Adrenal gland (tissue), 12 donors: ENCODE data around the gene SLC17A7. TPM values are rescaled to one million over a fixed set of nuclear protein-coding genes. Genes with fewer than 3 reads are reported as not detected.

Source experiments
- DNase-seq, 7 donors: peaks; one replicate each; pipeline ENCODE4 v3.0.0-alpha.2; 2019 to 2020
- H3K27ac ChIP-seq, 5 donors: fragments of 200-600 bp; sonication (generic) in 4 of 5; 1 replicate in 3 of 5; 2 replicates in 2 of 5; pipeline versions ENCODE4 v1.5.1 to v1.8.0; 2016 to 2020; ENCODE audit warnings: mild to moderate bottlenecking in 1 of 5
- H3K27me3 ChIP-seq: fragments of 200-600 bp; 2 replicates; pipeline ENCODE4 v1.8.0; 2021
- H3K36me3 ChIP-seq, 2 donors: fragments of 200-600 bp; replicated peaks in 1 of 2; 1 replicate in 1 of 2; 2 replicates in 1 of 2; pipeline versions ENCODE4 v1.5.1 to v1.8.0; 2018 to 2022
- H3K4me1 ChIP-seq, 2 donors: fragments of 200-600 bp; replicated peaks in 1 of 2; 1 replicate in 1 of 2; 2 replicates in 1 of 2; pipeline versions ENCODE4 v1.5.1 to v1.8.0; 2018 to 2021
- H3K4me3 ChIP-seq, 4 donors: fragments of 200-600 bp; sonication (generic) in 3 of 4; one replicate each; pipeline ENCODE4 v1.5.1; 2016 to 2018
- H3K9me3 ChIP-seq, 3 donors: fragments of 200-600 bp; sonication (generic) in 1 of 3; replicated peaks in 1 of 3; 1 replicate in 2 of 3; 2 replicates in 1 of 3; pipeline versions ENCODE4 v1.5.1 to v1.8.0; 2016 to 2021
- CTCF ChIP-seq, 6 experiments: fragments of 450-650 bp in 4 of 6; fragments of 200-600 bp in 2 of 6; sonication (generic) in 1 of 6; IDR thresholded peaks; 1 replicate in 5 of 6; 2 replicates in 1 of 6; pipeline versions ENCODE4 v1.5.1 to v1.8.0; 2016 to 2021; ENCODE audit warnings: antibody characterized with exemption in 6 of 6, mild to moderate bottlenecking in 2 of 6, moderate library complexity in 1 of 6
- POLR2A ChIP-seq, 2 donors: fragments of 450-650 bp; IDR thresholded peaks; one replicate each; pipeline ENCODE4 v1.6.1; 2017; ENCODE audit warnings: antibody characterized with exemption in 2 of 2, mild to moderate bottlenecking in 2 of 2, moderate library complexity in 1 of 2
- WGBS, 4 donors: extraction: QIAGEN DNeasy Blood & Tissue Kit in 2 of 4; methylation state at CpG; one replicate each; pipeline versions ENCODE4 v1.1.5 to v1.1.7; 2013 to 2017; 5-methylcytosine and 5-hydroxymethylcytosine counted together
- intact Hi-C, 2 donors: fragments of 100-400 bp; cut with DNase I; formaldehyde crosslinking; loops; one replicate each; pipeline versions ENCODE4 v1.14.1 to v1.15.0; 2022 to 2023
- polyA plus RNA-seq, 3 donors: library from polyadenylated mRNA; stranded (reverse); fragments of 200-250 nt in 2 of 3; fragments of 350-450 nt in 1 of 3; fragmentation: Illumina TruSeq in 1 of 3; extraction: RNeasy Lipid Tissue Mini Kit (QIAGEN cat#74804) in 1 of 3; gene quantifications; one replicate each; pipeline ENCODE4 v1.2.3, GENCODE V29; 2013 to 2014
- total RNA-seq, 9 donors: library from RNA; depleted of rRNA in 4 of 9; stranded (reverse); fragments of >200 nt in 4 of 9; fragments of 120-200 nt in 1 of 9; fragmentation: NEBNext Ultra II Directional in 1 of 9; extraction: Animal tissue kit (Norgen Biotek cat#: 25700) in 1 of 9; gene quantifications; one replicate each; pipeline versions ENCODE4 v1.1.0 to v1.2.4, GENCODE V29; 2013 to 2023
- donor health status: healthy with polysubstance abuse.
- donor health status: Bipolar disorder and iron deficiency.
- donor health status: DM: yes; HTN: yes; CAD: no.
- donor health status: DM: no; HTN: no; CAD: no.
- donor health status: DM: no; HTN: no; CAD: no.
- donor health status: DM: yes; HTN: yes; CAD: no.

SLC17A7 gene
- total and polyA plus RNA-seq, 12 donors, result 0.06 to 9.6 (median 1.2) TPM

- Histone ChIP-seq H3K36me3 (peaks cover 0 to 8% of the 10 kb centered on the region in 2 donors), H3K4me1 (no peaks in the 10 kb centered on the region), H3K9me3 (no peaks in the 10 kb centered on the region), H3K4me3 (no peak overlapping the region), H3K27ac (no peak overlapping the region), H3K27me3 (no peaks in the 10 kb centered on the region)
- no peak for DNase-seq
- intact Hi-C loops, result no loop called here
- WGBS, 4 donors, result 90 to 94% (median 94%) methylated on average over 11 to 19 of the region's 19 CpGs
- TF ChIP-seq CTCF (IDR thresholded peaks at IDR 0.05) (no peak), POLR2A (IDR thresholded peaks at IDR 0.05) (no peak)
Observed at GRCh38 chr19:49468199-49468598, 26.9 kb upstream of the SLC17A7 start.

GRCh38 chr19:49465371-49465770 is 24.0 kb upstream of the SLC17A7 start:
- intact Hi-C loops, result no loop called here

GRCh38 chr19:49463960-49464740 is 22.8 kb upstream of the SLC17A7 start:
- Histone ChIP-seq H3K4me3 (no peak overlapping the region), H3K36me3 (peaks cover 0 to 14% of the 10 kb centered on the region in 2 donors), H3K9me3 (no peaks in the 10 kb centered on the region), H3K4me1 (no peaks in the 10 kb centered on the region), H3K27ac (no peak overlapping the region), H3K27me3 (no peaks in the 10 kb centered on the region)
- 93 to 95% (median 94%) methylated on average over 34 to 39 of the region's 39 CpGs for WGBS, 4 donors
- intact Hi-C loops, result no loop called here
- no peak for TF ChIP-seq CTCF (IDR thresholded peaks at IDR 0.05)
- TF ChIP-seq POLR2A (IDR thresholded peaks at IDR 0.05), result no peak
- DNase-seq, result no peak

More at GRCh38 chr19:49465371-49465770, 24.0 kb upstream of the SLC17A7 start:
- no peak for DNase-seq
- no peaks in the 10 kb centered on the region for H3K9me3 ChIP-seq
- no peak overlapping the region for H3K4me3 ChIP-seq
- H3K36me3 ChIP-seq, result peaks cover 0 to 8% of the 10 kb centered on the region in 2 donors
- 80 to 98% (median 96%) methylated on average over 2 to 3 of the region's 3 CpGs; no CpG with 5 or more reads in 1 of the 4 donors for WGBS, 4 donors
- no peak for TF ChIP-seq CTCF (IDR thresholded peaks at IDR 0.05)
- TF ChIP-seq POLR2A (IDR thresholded peaks at IDR 0.05), result no peak
- no peak overlapping the region for H3K27ac ChIP-seq
- H3K27me3 ChIP-seq, result no peaks in the 10 kb centered on the region
- no peaks in the 10 kb centered on the region for H3K4me1 ChIP-seq

GRCh38 chr19:49462492-49462891 is 21.2 kb upstream of the SLC17A7 start:
- Histone ChIP-seq H3K4me1 (peaks cover 0 to 2% of the 10 kb centered on the region in 2 donors), H3K36me3 (peaks cover 0 to 14% of the 10 kb centered on the region in 2 donors), H3K27me3 (no peaks in the 10 kb centered on the region), H3K4me3 (no peak overlapping the region), H3K27ac (no peak overlapping the region), H3K9me3 (no peaks in the 10 kb centered on the region)
- intact Hi-C loops, result no loop called here
- no peak for DNase-seq
- TF ChIP-seq POLR2A (IDR thresholded peaks at IDR 0.05) (no peak), CTCF (IDR thresholded peaks at IDR 0.05) (no peak)
- 87 to 92% (median 90%) methylated on average over 8 to 12 of the region's 12 CpGs for WGBS, 4 donors
